AG09319 (cell line): Measurements from ENCODE around the gene CEMIP.

ENCODE experiments used
- DNase-seq: peaks from one replicate; pipeline ENCODE4 v3.0.0-alpha.2; 2010; ENCODE audit warnings: low read depth; ENCODE audit errors: extremely low read depth
- TF ChIP-seq, protein P1 (sequence below): IDR thresholded peaks from 2 replicates; pipeline ENCODE4 v1.5.1; 2011; ENCODE audit warnings: low read depth, mild to moderate bottlenecking, inconsistent platforms, low read length, moderate library complexity

CEMIP gene

DNA sequence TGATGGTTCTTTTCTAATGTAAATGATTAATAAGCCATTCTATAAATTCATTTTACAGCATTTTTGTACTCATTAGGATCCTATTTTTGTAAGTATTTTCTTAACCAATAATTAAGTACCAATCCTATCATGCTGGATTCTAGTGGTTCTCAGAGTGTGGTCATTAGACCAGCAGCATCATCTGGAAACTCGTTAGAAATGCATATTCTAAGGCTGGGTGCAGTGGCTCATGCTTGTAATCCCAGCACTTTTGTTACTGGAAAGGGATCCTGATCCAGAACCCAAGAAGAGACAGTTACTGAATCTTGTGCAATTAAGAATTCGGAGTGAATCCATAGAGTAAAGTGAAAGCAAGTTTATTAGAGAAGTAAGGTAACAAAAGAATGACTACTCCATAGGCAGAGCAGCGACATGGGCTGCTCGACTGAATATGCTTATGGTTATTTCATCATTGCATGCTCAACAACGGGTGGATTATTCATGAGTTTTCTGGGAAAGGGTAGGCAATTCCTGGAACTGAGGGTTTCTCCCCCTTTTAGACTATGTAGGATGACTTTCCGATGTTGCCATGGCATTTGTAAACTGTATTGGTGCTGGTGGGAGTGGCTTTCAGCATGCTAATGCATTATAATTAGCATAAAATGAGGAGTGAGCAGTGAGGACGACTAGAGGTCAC, 9.9 kb upstream of the CEMIP start:
- no peak for DNase-seq
- TF ChIP-seq, protein P1, sequence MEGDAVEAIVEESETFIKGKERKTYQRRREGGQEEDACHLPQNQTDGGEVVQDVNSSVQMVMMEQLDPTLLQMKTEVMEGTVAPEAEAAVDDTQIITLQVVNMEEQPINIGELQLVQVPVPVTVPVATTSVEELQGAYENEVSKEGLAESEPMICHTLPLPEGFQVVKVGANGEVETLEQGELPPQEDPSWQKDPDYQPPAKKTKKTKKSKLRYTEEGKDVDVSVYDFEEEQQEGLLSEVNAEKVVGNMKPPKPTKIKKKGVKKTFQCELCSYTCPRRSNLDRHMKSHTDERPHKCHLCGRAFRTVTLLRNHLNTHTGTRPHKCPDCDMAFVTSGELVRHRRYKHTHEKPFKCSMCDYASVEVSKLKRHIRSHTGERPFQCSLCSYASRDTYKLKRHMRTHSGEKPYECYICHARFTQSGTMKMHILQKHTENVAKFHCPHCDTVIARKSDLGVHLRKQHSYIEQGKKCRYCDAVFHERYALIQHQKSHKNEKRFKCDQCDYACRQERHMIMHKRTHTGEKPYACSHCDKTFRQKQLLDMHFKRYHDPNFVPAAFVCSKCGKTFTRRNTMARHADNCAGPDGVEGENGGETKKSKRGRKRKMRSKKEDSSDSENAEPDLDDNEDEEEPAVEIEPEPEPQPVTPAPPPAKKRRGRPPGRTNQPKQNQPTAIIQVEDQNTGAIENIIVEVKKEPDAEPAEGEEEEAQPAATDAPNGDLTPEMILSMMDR, result no peak

- DNase-seq, result no peak
- TF ChIP-seq, protein P1, result no peak
Measured at GRCh38 chr15:80769829-80770705, 9.1 kb upstream of the CEMIP start.

DNA sequence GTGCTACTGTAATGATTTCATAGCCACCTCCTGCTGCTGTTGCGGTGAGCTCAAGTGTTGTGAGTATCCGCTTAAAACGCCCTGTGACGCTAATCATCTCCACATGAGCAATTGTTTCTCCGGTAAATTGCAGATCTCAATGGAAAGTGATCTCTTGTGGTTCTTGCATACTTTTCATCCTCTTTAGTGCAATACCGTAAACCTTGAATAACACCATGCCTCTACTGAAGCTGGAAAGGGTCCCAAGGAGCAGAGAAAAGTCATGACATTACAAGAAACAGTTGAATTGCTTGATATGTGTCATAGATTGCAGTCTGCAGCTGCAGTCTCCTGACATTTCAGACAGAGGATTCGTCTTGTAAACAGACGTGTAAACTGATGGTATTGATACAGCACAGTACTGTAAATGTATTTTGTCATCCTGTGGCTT, 6.0 kb upstream of the CEMIP start:
- TF ChIP-seq, protein P1, result no peak
- DNase-seq, result no peak

DNA sequence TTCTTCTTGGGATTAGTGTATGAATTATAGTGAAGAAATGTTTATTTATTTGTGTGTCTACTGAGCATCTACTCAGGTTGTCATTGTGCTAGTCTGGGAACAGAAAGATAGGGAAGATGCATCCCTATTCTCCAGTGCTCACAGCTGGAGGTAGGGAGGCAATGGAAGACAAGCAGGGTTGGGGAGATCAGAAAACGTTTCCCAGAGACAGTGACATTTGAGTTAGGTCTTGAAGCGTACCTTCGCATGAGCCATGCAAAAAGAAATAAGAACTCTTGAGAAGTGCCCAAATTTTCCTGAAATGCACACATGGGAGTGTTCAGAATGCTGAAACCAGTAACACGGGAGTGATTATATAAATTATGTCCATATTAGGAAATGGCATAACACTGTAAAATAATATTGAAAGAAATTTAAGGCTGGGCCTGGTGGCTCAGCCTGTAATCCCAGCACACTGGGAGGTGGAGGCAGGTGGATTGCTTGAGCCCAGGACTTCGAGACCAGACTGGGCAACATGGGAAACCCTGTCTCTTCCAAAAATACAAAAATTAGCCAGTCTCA, 5.3 kb upstream of the CEMIP start:
- TF ChIP-seq, protein P1, result no peak

DNA sequence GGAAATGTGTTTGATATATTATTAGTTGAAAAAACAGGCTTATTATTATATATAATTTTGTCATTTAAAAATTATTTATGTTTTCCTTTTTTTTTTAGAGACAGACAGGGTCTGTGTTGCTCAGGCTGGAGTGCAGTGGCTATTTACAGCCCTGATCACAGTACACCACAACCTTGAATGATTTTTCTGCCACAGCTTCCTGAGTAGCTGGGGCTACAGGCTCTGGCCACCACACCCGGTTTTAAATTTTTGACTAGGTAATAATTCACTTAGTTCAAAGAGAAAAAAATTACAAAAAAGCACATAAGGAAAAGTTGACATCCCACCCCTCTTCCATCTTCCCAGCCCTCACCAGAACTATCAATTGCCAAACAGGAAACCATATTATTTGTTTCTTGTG, 4.7 kb upstream of the CEMIP start:
- no peak for DNase-seq
- TF ChIP-seq, protein P1, result no peak

More for the DNA sequence above, 5.3 kb upstream of the CEMIP start:
- no peak for DNase-seq

DNA sequence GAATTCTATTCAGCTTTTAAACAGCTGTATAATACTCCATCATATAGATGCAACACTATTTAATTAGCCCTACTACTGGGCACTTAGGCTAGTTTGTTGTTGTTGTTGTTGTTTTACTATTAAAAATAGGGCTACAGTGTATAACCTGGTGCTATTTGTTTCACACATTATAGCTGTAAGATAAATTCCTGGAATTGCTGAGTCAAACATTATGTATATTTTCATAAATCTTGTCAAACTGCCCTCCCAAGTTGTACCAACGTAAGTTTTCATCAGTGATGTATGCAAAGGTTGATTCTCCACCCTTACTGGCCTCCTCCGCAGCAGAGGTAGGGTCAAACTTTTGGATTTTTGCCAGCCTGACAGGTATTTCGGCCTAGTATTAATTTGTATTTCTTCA, 3.8 kb upstream of the CEMIP start:
- DNase-seq, result no peak
- TF ChIP-seq, protein P1, result no peak
